ENCODE results near the gene KIF5C.

KIF5C gene

GRCh38 chr2:148913492-148913891 lies 38.5 kb downstream of the KIF5C start:
- CTCF ChIA-PET = no interaction called here
- POLR2A ChIA-PET = no interaction called here
- no peak for DNase-seq (ENCODE audit: extremely low spot score)
- TF ChIP-seq, protein P1, sequence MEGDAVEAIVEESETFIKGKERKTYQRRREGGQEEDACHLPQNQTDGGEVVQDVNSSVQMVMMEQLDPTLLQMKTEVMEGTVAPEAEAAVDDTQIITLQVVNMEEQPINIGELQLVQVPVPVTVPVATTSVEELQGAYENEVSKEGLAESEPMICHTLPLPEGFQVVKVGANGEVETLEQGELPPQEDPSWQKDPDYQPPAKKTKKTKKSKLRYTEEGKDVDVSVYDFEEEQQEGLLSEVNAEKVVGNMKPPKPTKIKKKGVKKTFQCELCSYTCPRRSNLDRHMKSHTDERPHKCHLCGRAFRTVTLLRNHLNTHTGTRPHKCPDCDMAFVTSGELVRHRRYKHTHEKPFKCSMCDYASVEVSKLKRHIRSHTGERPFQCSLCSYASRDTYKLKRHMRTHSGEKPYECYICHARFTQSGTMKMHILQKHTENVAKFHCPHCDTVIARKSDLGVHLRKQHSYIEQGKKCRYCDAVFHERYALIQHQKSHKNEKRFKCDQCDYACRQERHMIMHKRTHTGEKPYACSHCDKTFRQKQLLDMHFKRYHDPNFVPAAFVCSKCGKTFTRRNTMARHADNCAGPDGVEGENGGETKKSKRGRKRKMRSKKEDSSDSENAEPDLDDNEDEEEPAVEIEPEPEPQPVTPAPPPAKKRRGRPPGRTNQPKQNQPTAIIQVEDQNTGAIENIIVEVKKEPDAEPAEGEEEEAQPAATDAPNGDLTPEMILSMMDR (IDR thresholded peaks at IDR 0.05; ENCODE audit: control extremely low read depth, extremely low read depth, low read depth, missing control alignments) = no peak

DNA sequence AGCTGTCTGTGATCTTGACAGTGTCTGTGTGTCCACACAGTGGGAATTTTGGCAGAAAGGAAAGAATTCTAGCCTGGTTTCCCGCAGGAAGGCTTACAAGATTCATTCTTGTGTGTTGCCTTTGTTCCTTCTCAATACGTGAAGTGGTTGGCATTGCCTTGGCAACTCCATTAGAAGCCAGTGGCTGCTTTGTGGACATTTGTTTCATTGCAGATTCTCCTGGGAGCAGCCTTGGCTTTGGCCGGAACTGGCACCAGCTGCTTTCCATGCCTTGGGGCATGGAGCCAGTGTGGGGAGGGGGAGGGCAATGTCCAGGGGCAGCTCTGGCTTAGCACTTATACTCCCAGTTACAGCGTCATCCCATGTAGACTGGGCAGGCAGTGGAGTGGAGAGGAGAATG lies 39.4 kb downstream of the KIF5C start:
- ChIA-PET POLR2A (no interaction called here), CTCF (interaction anchor here (1.4 to 1.9 kb wide), 3 partner anchors 11 to 49 kb away, joined by 3 to 6 read pairs (median 3); no protein-coding TSS in a partner anchor)
- TF ChIP-seq, protein P1 (IDR thresholded peaks at IDR 0.05; ENCODE audit: control extremely low read depth, extremely low read depth, low read depth, missing control alignments) = no peak
- DNase-seq (ENCODE audit: extremely low spot score) = no peak

DNA sequence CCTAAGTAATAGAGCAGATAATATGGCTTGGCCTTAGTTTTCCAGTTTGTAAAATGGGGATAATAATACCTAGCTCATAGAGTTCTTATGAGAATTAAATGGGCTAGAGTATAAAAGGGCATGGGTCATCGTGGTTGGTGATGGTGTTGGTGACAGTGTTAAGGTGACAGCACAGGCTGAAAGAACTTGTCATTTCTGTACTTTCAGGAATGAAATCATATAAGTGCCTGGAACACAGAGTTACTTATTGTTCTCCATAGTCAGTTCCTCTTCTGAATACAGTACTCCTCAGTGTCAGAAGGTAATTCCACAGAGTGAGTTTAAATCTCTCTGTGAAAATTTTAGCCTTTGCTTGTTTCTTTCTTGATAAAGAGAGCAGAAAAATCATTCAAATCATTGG lies 42.4 kb downstream of the KIF5C start:
- no peak for DNase-seq (ENCODE audit: extremely low spot score)
- TF ChIP-seq, protein P1 (IDR thresholded peaks at IDR 0.05; ENCODE audit: control extremely low read depth, extremely low read depth, low read depth, missing control alignments) = no peak
- ChIA-PET POLR2A (no interaction called here), CTCF (interaction anchor here (1.0 to 1.5 kb wide), 3 partner anchors 10 to 73 kb away, joined by 3 to 9 read pairs (median 3); no protein-coding TSS in a partner anchor)

GRCh38 chr2:148918554-148918953 lies 43.5 kb downstream of the KIF5C start:
- TF ChIP-seq, protein P1 (IDR thresholded peaks at IDR 0.05; ENCODE audit: control extremely low read depth, extremely low read depth, low read depth, missing control alignments) = no peak
- no peak for DNase-seq (ENCODE audit: extremely low spot score)
- ChIA-PET POLR2A (no interaction called here), CTCF (interaction anchor here (1.5 kb wide), 1 partner anchor 9 kb away, joined by 9 read pairs; no protein-coding TSS in a partner anchor)

- CTCF ChIA-PET = interaction anchor here (1.1 kb wide), 1 partner anchor 12 kb away, joined by 4 read pairs; no protein-coding TSS in a partner anchor
- POLR2A ChIA-PET = no interaction called here
- TF ChIP-seq, protein P1 (IDR thresholded peaks at IDR 0.05; ENCODE audit: control extremely low read depth, extremely low read depth, low read depth, missing control alignments) = no peak
- no peak for DNase-seq (ENCODE audit: extremely low spot score)
These were observed 45.5 kb downstream of the KIF5C start for GRCh38 chr2:148920559-148920958.

GRCh38 chr2:148922062-148922461 lies 47.0 kb downstream of the KIF5C start:
- no peak for DNase-seq (ENCODE audit: extremely low spot score)
- POLR2A ChIA-PET = no interaction called here
- CTCF ChIA-PET = interaction anchor here (1.1 to 1.5 kb wide), 2 partner anchors 13 to 61 kb away, joined by 3 read pairs; no protein-coding TSS in a partner anchor
- TF ChIP-seq, protein P1 (IDR thresholded peaks at IDR 0.05; ENCODE audit: control extremely low read depth, extremely low read depth, low read depth, missing control alignments) = no peak
